HG03060 (cell line): ENCODE results near the gene GPER1.
"Not testable (repeated sequence)": the region's sequence is repeated elsewhere in the genome, so short reads cannot be mapped to it uniquely, and the experiment has no call there.

ENCODE experiments used
- ATAC-seq: cut with Tn5 transposase; IDR thresholded peaks from one replicate; pipeline ENCODE4 v1.9.1; 2021; ENCODE audit warnings: low read depth, moderate number of reproducible peaks; ENCODE audit not compliant: unreplicated experiment

The GPER1 gene

DNA sequence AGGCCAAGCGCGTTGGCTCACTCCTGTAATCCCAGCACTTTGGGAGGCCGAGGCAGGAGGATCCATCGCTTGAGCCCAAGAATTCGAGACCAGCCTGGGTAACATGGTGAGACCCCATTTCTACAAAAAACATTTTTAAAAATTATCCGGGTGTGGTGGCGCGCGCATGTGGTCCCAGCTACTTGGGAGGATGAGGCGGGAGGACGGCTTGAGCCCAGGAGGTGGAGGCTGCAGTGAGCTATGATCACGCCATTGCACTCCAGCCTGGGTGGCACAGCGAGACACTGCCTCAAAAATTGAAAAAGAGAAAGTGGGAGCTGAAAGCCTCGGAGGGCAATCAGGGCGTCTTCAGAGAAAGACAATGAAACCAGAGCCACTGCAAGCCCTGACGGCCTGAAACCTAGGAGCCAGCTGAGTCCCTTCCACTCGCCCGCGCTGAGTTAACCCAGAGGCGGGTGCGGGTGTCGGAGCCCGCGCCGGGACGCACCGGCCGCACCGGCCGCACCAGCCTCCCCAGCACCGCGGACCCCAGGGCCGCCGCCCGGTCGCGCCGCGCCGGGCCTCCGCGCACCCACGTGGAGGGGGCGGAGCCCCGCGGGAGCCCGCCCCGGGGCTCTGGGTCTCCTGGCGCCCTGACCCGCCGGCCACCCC is 49.7 kb downstream of the GPER1 start:
- peak; percentile 9 for ATAC-seq

DNA sequence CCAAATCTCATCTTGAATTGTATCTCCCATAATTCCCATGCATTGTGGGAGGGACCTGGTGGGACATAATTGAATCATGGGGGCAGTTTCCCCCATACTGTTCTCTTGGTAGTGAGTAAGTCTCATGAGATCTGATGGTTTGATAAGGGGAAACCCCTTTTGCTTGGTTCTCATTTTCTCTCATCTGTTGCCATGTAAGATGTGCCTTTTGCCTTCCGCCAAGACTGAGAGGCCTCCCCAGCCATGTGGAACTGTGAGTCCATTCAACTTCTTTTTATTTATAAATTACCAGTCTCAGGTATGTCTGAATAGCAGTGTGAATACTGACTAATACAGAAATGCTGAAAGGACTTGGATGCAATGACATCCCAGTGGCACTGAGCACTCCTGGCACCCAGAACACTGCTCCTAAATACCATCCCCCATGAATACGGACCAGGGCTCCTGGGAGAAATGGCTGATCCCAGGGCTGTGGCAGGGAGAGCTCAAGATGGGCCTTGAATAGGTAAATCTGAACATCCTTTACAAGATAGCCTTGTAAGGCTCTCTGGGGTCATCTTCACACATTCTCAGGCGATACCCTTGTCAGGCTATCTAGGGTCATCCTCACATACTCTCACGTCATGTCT is 52.7 kb downstream of the GPER1 start:
- ATAC-seq = no peak

DNA sequence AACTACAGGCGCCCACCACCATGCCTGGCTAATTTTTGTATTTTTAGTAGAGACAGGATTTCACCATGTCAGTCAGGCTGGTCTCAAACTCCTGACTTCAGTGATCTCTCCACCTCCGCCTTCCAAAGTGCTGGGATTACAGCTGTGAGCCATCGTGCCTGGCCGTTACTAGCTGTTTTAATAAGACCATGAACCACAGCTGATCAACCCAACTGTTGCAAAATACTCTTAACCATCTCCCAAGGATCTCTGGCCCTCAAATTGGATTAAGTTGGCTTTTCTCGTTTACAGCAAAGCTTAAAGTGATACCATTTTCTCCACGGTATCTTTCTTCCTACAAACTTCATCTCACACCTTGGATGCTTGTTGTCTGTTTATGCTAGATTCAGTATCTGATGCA is 53.7 kb downstream of the GPER1 start:
- ATAC-seq = no peak

DNA sequence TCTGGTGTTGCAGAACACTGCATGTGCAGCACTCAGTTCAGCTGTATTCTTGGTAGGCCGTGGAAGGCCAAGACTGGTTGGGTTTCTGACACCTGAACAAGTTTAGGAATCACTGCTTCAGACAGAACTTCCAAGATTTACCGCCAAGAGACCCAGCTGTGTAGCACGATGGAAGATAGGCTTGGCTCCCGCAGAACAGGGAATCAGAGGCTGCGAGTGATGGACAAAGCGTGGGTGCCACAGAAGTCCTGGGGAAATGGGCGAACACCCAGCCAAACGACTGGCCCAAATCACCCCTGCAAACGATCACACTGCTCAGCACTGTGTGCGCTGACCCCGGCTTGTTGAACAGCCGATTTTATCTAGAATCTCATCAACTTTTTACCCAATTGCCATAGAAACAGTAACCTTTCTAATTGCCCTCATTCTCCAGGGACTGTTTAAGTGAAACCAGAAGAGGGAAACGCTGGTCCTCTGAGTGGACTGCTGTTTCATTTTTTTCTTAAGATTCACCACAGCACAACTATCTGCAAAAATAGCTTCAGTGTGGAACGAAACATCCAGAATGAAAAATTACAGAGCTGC is 54.2 kb downstream of the GPER1 start:
- ATAC-seq = no peak

DNA sequence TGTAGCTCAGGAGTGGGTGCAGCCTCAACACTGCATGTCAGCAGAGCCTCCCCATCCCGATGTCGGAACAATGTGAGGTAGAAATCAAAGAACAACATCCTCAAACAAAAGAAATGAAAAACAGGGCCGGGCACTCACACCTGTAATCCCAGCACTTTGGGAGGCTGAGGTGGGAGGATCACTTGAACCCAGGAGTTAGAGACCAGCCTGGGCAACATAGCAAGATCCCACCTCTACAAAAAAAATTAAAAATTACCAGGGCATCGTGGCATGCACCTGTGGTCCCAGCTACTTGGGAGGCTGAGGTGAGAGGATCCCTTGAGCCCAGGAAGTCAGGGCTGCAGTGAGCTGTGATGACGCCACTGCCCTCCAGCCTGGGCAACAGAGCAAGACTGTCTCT is 55.1 kb downstream of the GPER1 start:
- not testable (repeated sequence) for ATAC-seq
